ENCODE results near the gene LGR6.

DNA sequence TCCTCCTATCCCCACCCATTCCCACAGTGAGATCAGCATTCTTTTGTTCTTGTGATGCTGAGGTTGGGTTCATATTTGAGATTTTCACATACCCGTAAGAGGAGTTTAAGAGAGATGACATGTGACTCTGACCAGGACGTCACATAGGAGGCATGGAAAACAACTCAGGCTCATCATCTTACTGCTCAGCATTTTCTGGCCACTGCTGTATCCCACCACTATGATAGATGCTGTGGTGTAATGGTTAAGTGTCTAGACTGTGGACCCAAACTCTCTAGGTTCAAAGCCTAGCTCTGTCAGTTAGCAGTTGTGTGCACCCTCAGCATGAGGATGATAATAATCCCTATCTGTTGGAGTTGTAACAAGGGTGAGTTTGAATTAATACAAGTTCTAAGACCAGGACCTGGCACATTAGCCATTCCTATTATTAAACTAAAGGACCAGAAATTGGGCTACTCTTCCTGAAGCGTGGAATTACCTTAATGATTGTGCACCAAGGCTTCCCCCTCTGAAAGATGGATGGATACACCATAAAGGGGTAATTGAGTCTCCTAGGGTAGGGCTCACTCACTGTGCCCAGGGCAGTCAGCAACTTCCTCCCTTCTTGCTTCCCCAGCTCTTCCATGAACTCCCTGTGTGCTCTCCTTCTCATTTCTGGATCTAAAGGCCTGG is 40.9 kb downstream of the LGR6 start:
- TF ChIP-seq CTCF (IDR thresholded peaks at IDR 0.05) (no peak), POLR2AphosphoS5 (IDR thresholded peaks at IDR 0.05) (no peak)

Data from esophagus muscularis mucosa (tissue), 3 donors.